Measurements from ENCODE around the gene ASPSCR1.
A peak's percentile ranks its signal among the peaks of the same experiment; 100 is the strongest.

The ASPSCR1 gene

GRCh38 chr17:82059272-82060000, 82.0 kb downstream of the ASPSCR1 start:
- DNase-seq, result no peak

- no peak for DNase-seq
Observed at GRCh38 chr17:82060001-82060380, 82.6 kb downstream of the ASPSCR1 start.

GRCh38 chr17:82060614-82061013, 83.2 kb downstream of the ASPSCR1 start:
- DNase-seq, result no peak

GRCh38 chr17:82061047-82061925, 83.9 kb downstream of the ASPSCR1 start:
- no peak for DNase-seq

GRCh38 chr17:82062076-82062983, 84.9 kb downstream of the ASPSCR1 start:
- no peak for DNase-seq

- no peak for DNase-seq
Observed at GRCh38 chr17:82062984-82063368, 85.5 kb downstream of the ASPSCR1 start.

- DNase-seq, result no peak
Observed at GRCh38 chr17:82063424-82064415, 86.3 kb downstream of the ASPSCR1 start.

GRCh38 chr17:82064433-82065192, 87.2 kb downstream of the ASPSCR1 start:
- peak in 1 of 2 experiments; percentile 33 for DNase-seq

GRCh38 chr17:82065193-82065637, 87.8 kb downstream of the ASPSCR1 start:
- no peak for DNase-seq

- DNase-seq, result peak; percentile 17 to 44
Observed at GRCh38 chr17:82065638-82066303, 88.3 kb downstream of the ASPSCR1 start, which contains the start of gene DUS1L. Gene DUS1L, minus strand, starts transcription at chr17:82065804. Its CDS starts 745 bp downstream, at chr17:82065059.

Data from SHP77 (cell line).